Thoracic aorta (tissue), 2 donors: ENCODE measurements around the gene PHETA2. TPM values are rescaled to one million over a fixed set of nuclear protein-coding genes. Genes with fewer than 3 reads are reported as not detected.
"Not testable (repeated sequence)": the region's sequence is repeated elsewhere in the genome, so short reads cannot be mapped to it uniquely, and the experiment has no call there.

Experiments used
- ATAC-seq: fragments of 150-250 bp; one replicate; pipeline ENCODE4 v1.8.0; 2017; ENCODE audit warnings: low read depth; ENCODE audit not compliant: insufficient number of reproducible peaks, low FRiP score
- DNase-seq: peaks from one replicate; pipeline ENCODE4 v3.0.0-alpha.2; 2020; ENCODE audit warnings: low spot score
- H3K27ac ChIP-seq, 2 donors: fragments of 200-600 bp; sonication (generic); 1 replicate in 1 of 2; 2 replicates in 1 of 2; pipeline ENCODE4 v1.5.1; 2016; ENCODE audit warnings: mild to moderate bottlenecking in 2 of 2, moderate library complexity in 2 of 2
- H3K27me3 ChIP-seq: fragments of 200-600 bp; sonication (generic); replicated peaks from 2 replicates; pipeline ENCODE4 v1.6.0; 2016; ENCODE audit warnings: mild to moderate bottlenecking; ENCODE audit not compliant: insufficient read depth
- H3K36me3 ChIP-seq: fragments of 200-600 bp; sonication (generic); one replicate; pipeline ENCODE4 v1.5.1; 2016
- H3K4me1 ChIP-seq, 2 donors: fragments of 200-600 bp; sonication (generic); 1 replicate in 1 of 2; 2 replicates in 1 of 2; pipeline versions ENCODE4 v1.5.1 to v1.6.0; 2016; ENCODE audit warnings: low read depth in 2 of 2, mild to moderate bottlenecking in 1 of 2; ENCODE audit not compliant: control insufficient read depth in 1 of 2
- H3K4me3 ChIP-seq: fragments of 200-600 bp; sonication (generic); 2 replicates; pipeline ENCODE4 v1.5.1; 2016; ENCODE audit warnings: mild to moderate bottlenecking
- H3K9me3 ChIP-seq: fragments of 200-600 bp; sonication (generic); 2 replicates; pipeline ENCODE4 v1.5.1; 2016
- CTCF ChIP-seq: fragments of 200-600 bp; sonication (generic); IDR thresholded peaks from one replicate; pipeline ENCODE4 v1.5.1; 2019; ENCODE audit warnings: antibody characterized with exemption
- total RNA-seq, 2 donors: library from RNA; depleted of rRNA; stranded (reverse); fragments of >200 nt; gene quantifications; one replicate each; pipeline versions ENCODE4 v1.1.0 to v1.2.3, GENCODE V29; 2016

PHETA2 gene
- total RNA-seq, 2 donors from 2014 or later = 22.1 to 23.7 TPM

DNA sequence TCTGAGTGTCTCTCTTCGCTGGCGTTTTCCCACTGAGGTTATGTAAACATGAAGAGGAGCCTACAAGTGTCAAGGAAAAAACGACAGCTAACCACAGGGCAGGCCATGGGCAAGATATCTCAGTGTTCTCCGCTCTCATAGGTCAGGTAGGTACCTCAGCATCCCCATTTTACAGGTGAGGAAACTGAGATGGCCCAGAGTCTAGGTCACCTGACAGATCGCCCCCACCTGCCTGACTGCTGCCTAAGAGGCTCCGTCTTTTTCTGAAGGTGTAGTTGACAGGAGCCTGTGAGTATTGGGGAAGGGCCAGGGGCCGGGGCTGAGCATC, 17.4 kb downstream of the PHETA2 start:
- ATAC-seq (no peak), DNase-seq (no peak)
- Histone ChIP-seq H3K36me3 (peaks cover 6% of the 10 kb centered on the region), H3K9me3 (no peaks in the 10 kb centered on the region), H3K4me1 (peaks cover 9 to 27% of the 10 kb centered on the region in 2 donors), H3K27me3 (no peaks in the 10 kb centered on the region), H3K27ac (peak overlapping the region; percentile 86 to 91), H3K4me3 (peak overlapping the region; percentile 83)
- no peak for TF ChIP-seq CTCF

GRCh38 chr22:42101199-42101598, 27.2 kb downstream of the PHETA2 start:
- TF ChIP-seq CTCF = no peak
- Histone ChIP-seq H3K27me3 (no peaks in the 10 kb centered on the region), H3K36me3 (no peaks in the 10 kb centered on the region), H3K9me3 (peaks cover 30% of the 10 kb centered on the region), H3K4me3 (no peak overlapping the region), H3K27ac (no peak overlapping the region), H3K4me1 (no peaks in the 10 kb centered on the region)
- no peak for DNase-seq
- no peak for ATAC-seq

DNA sequence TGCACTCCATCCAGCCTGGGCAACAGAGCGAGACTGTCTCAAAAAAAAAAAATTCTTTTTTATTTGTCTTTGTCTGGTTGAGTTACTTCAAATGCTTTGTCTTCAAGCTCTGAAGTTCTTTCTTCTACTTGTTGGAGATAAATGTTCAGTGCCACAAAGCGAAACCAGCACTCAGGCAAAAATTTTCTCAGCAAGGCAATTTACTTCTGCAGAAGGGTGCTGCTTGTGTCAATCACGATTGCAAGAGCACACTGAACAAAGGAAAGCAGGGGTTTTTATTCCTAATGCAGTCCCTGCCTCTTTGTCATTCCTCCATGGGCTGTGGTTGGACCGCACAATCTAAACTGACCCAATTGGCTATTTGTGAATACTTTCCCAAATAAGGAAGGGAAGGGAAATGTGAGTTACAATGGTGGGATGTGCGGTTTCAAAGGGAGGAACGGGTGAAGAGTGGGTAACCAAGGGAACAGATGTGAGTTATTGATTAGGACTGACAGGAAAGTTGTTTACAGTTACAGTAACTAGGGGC, 30.3 kb downstream of the PHETA2 start:
- H3K9me3 ChIP-seq = peaks cover 30% of the 10 kb centered on the region
- H3K36me3 ChIP-seq, H3K4me1 ChIP-seq, DNase-seq, H3K27me3 ChIP-seq, ATAC-seq, H3K27ac ChIP-seq, H3K4me3 ChIP-seq: not testable (repeated sequence)

GRCh38 chr22:42108848-42109247, 34.8 kb downstream of the PHETA2 start:
- H3K4me3 ChIP-seq = no peak overlapping the region
- ATAC-seq = no peak
- no peak for TF ChIP-seq CTCF
- H3K36me3 ChIP-seq = no peaks in the 10 kb centered on the region
- no peak overlapping the region for H3K27ac ChIP-seq
- no peaks in the 10 kb centered on the region for H3K27me3 ChIP-seq
- peaks cover 10% of the 10 kb centered on the region for H3K9me3 ChIP-seq
- DNase-seq = no peak
- no peaks in the 10 kb centered on the region for H3K4me1 ChIP-seq

DNA sequence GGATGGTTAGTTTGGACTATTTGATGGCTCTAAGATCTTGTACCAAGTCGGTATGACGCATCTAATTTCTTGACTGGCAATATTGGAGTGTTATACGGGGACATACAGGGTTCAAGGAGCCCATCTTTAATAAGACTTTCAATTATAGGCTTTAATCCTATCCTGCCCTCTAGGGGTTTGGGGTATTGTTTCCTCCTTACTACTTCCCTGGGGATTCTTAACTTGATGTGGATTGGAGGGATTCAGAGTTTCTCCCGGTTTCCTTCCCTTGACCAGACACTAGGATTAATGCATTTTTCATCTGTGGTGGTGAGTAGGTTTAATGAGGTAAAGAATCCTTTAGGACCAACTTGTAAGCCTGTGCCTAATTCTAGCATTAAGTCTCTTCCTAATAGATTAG, 37.8 kb downstream of the PHETA2 start:
- TF ChIP-seq CTCF = no peak
- Histone ChIP-seq H3K9me3 (peaks cover 11% of the 10 kb centered on the region), H3K27me3 (no peaks in the 10 kb centered on the region), H3K36me3 (no peaks in the 10 kb centered on the region), H3K27ac (no peak overlapping the region), H3K4me3 (no peak overlapping the region), H3K4me1 (no peaks in the 10 kb centered on the region)
- no peak for ATAC-seq
- DNase-seq = no peak

GRCh38 chr22:42112793-42113192, 38.7 kb downstream of the PHETA2 start:
- not testable (repeated sequence) for H3K27me3 ChIP-seq, H3K36me3 ChIP-seq, H3K4me1 ChIP-seq, ATAC-seq, H3K4me3 ChIP-seq, H3K27ac ChIP-seq, DNase-seq
- peaks cover 11% of the 10 kb centered on the region for H3K9me3 ChIP-seq
